WTC11 (cell line): ENCODE results near the gene NCBP1. TPM values are rescaled to one million over a fixed set of nuclear protein-coding genes. Genes with fewer than 3 reads are reported as not detected.

Source experiments
- ATAC-seq: fragments of 200-7000 bp; cut with Tn5 transposase; 2 replicates; pipeline ENCODE4 v1.10.0; 2021; ENCODE audit warnings: mild to moderate bottlenecking, moderate library complexity
- CTCF ChIA-PET: fragments of 300-600 bp; sonication (Branson Sonifier 250); formaldehyde crosslinking; loops from one replicate; lab custom pipeline; 2021; ENCODE audit warnings: antibody characterized with exemption; lab: Charles Lee
- POLR2A ChIA-PET: fragments of 350-600 bp; sonication (Branson Sonifier 250); formaldehyde crosslinking; loops from one replicate; lab custom pipeline; 2021; ENCODE audit warnings: antibody characterized with exemption; lab: Charles Lee
- DNase-seq: peaks from one replicate; pipeline ENCODE4 v3.0.0; 2021; ENCODE audit warnings: low spot score
- H3K27ac Mint-ChIP-seq: 2 replicates; pipeline ENCODE4 v1.8.0; 2021; ENCODE audit warnings: mixed read lengths
- H3K27me3 Mint-ChIP-seq: 2 replicates; pipeline ENCODE4 v1.8.0; 2021; ENCODE audit warnings: low read depth, mild to moderate bottlenecking, moderate library complexity, mixed read lengths
- H3K36me3 Mint-ChIP-seq: 2 replicates; pipeline ENCODE4 v1.8.0; 2021; ENCODE audit warnings: mixed read lengths
- H3K4me1 Mint-ChIP-seq: 2 replicates; pipeline ENCODE4 v1.8.0; 2022; ENCODE audit warnings: mixed read lengths
- H3K4me3 Mint-ChIP-seq: 2 replicates; pipeline ENCODE4 v1.8.0; 2021; ENCODE audit warnings: mild to moderate bottlenecking, moderate library complexity, mixed read lengths
- H3K9me3 Mint-ChIP-seq: 2 replicates; pipeline ENCODE4 v1.8.0; 2021; ENCODE audit warnings: mixed read lengths
- AR ChIP-seq: fragments of 250-450 bp; sonication (Bioruptor Pico); IDR thresholded peaks from 2 replicates; pipeline ENCODE4 v1.9.0; 2021; ENCODE audit warnings: mild to moderate bottlenecking
- ATF1 ChIP-seq: sonication (generic); formaldehyde crosslinking; IDR thresholded peaks from 2 replicates; pipeline ENCODE4 v1.8.1; 2023; ENCODE audit warnings: mild to moderate bottlenecking, moderate library complexity, missing genetic modification reagents
- ATF3 ChIP-seq: sonication (generic); formaldehyde crosslinking; conservative IDR thresholded peaks from 2 replicates; pipeline ENCODE4 v1.8.1; 2022; ENCODE audit warnings: mild to moderate bottlenecking, missing genetic modification reagents
- CREB1 ChIP-seq: sonication (generic); formaldehyde crosslinking; IDR thresholded peaks from 2 replicates; pipeline ENCODE4 v1.8.0; 2023; ENCODE audit warnings: mild to moderate bottlenecking, missing genetic modification reagents
- E2F5 ChIP-seq: sonication (generic); formaldehyde crosslinking; IDR thresholded peaks from 2 replicates; pipeline ENCODE4 v1.8.1; 2022; ENCODE audit warnings: mild to moderate bottlenecking, moderate library complexity, missing genetic modification reagents
- GTF2I ChIP-seq: fragments of 250-450 bp; sonication (Bioruptor Pico); conservative IDR thresholded peaks from 2 replicates; pipeline ENCODE4 v1.4.0; 2021; ENCODE audit warnings: mild to moderate bottlenecking
- IRF2 ChIP-seq: sonication (generic); formaldehyde crosslinking; IDR thresholded peaks from 2 replicates; pipeline ENCODE4 v1.8.0; 2022; ENCODE audit warnings: low read depth, missing genetic modification reagents, borderline replicate concordance
- JAZF1 ChIP-seq: fragments of 250-450 bp; sonication (Bioruptor Pico); IDR thresholded peaks from 2 replicates; pipeline ENCODE4 v1.9.0; 2021; ENCODE audit warnings: moderate library complexity, mild to moderate bottlenecking, inconsistent platforms
- MLX ChIP-seq: sonication (generic); formaldehyde crosslinking; IDR thresholded peaks from 2 replicates; pipeline ENCODE4 v1.8.1; 2023; ENCODE audit warnings: mild to moderate bottlenecking, missing genetic modification reagents, moderate library complexity
- MYBL2 ChIP-seq: sonication (generic); formaldehyde crosslinking; IDR thresholded peaks from 2 replicates; pipeline ENCODE4 v1.8.1; 2023; ENCODE audit warnings: mild to moderate bottlenecking, moderate library complexity, missing genetic modification reagents
- NFE2L1 ChIP-seq: sonication (generic); formaldehyde crosslinking; IDR thresholded peaks from 2 replicates; pipeline ENCODE4 v1.8.1; 2023; ENCODE audit warnings: missing genetic modification reagents
- NFYB ChIP-seq: sonication (generic); formaldehyde crosslinking; conservative IDR thresholded peaks from 2 replicates; pipeline ENCODE4 v1.8.0; 2022; ENCODE audit warnings: low read depth, missing genetic modification reagents
- SOX15 ChIP-seq: fragments of 250-450 bp; sonication (Bioruptor Pico); IDR thresholded peaks from 2 replicates; pipeline ENCODE4 v1.9.0; 2021; ENCODE audit warnings: mild to moderate bottlenecking
- USF2 ChIP-seq: sonication (generic); formaldehyde crosslinking; IDR thresholded peaks from 2 replicates; pipeline ENCODE4 v1.8.1; 2023; ENCODE audit warnings: mild to moderate bottlenecking, missing genetic modification reagents, moderate library complexity
- ZBTB43 ChIP-seq: sonication (generic); formaldehyde crosslinking; IDR thresholded peaks from 2 replicates; pipeline ENCODE4 v1.8.1; 2023; ENCODE audit warnings: mild to moderate bottlenecking, missing genetic modification reagents
- ZNF232 ChIP-seq: sonication (generic); formaldehyde crosslinking; IDR thresholded peaks from 2 replicates; pipeline ENCODE4 v1.8.0; 2022; ENCODE audit warnings: mild to moderate bottlenecking, missing genetic modification reagents
- ZNF281 ChIP-seq: sonication (generic); formaldehyde crosslinking; IDR thresholded peaks from 2 replicates; pipeline ENCODE4 v1.8.0; 2023; ENCODE audit warnings: mild to moderate bottlenecking, missing genetic modification reagents
- ZNF425 ChIP-seq: fragments of 250-450 bp; sonication (Bioruptor Pico); conservative IDR thresholded peaks from 2 replicates; pipeline ENCODE4 v1.9.0; 2021; ENCODE audit warnings: mild to moderate bottlenecking
- ZNF532 ChIP-seq: fragments of 250-450 bp; sonication (Bioruptor Pico); IDR thresholded peaks from 2 replicates; pipeline ENCODE4 v1.9.0; 2021; ENCODE audit warnings: mild to moderate bottlenecking, borderline replicate concordance
- ZSCAN18 ChIP-seq: fragments of 250-450 bp; sonication (Bioruptor Pico); IDR thresholded peaks from 2 replicates; pipeline ENCODE4 v2.1.2; 2022; ENCODE audit warnings: mild to moderate bottlenecking, moderate library complexity
- total RNA-seq: library from RNA; stranded (reverse); gene quantifications from 3 replicates; pipeline ENCODE4 v1.2.3, GENCODE V29; 2021

Gene NCBP1
- total RNA-seq, 1 experiment from 2014 or later: 61.1 TPM

GRCh38 chr9:97722331-97722730, 88.7 kb downstream of the NCBP1 start:
- TF ChIP-seq ZNF232 (CRISPR knock-in tag) (no peak), JAZF1 (CRISPR knock-in tag) (no peak), NFE2L1 (CRISPR knock-in tag) (no peak), ATF1 (CRISPR knock-in tag) (no peak), ZNF532 (CRISPR knock-in tag) (no peak), ZNF281 (CRISPR knock-in tag) (no peak), E2F5 (CRISPR knock-in tag) (no peak), IRF2 (CRISPR knock-in tag) (no peak), SOX15 (CRISPR knock-in tag) (no peak), ZBTB43 (CRISPR knock-in tag) (no peak), GTF2I (CRISPR knock-in tag) (no peak), MYBL2 (CRISPR knock-in tag) (no peak), AR (CRISPR knock-in tag) (no peak), ZNF425 (CRISPR knock-in tag) (no peak), MLX (CRISPR knock-in tag) (no peak), NFYB (CRISPR knock-in tag) (no peak), ZSCAN18 (CRISPR knock-in tag) (no peak), ATF3 (CRISPR knock-in tag) (no peak), USF2 (no peak), CREB1 (CRISPR knock-in tag) (no peak)
- H3K27me3 Mint-ChIP-seq: peaks cover 31% of the 10 kb centered on the region
- peaks cover 12% of the 10 kb centered on the region for H3K9me3 Mint-ChIP-seq
- ATAC-seq: no peak
- CTCF ChIA-PET: no interaction called here
- POLR2A ChIA-PET: no interaction called here
- H3K4me1 Mint-ChIP-seq: no peaks in the 10 kb centered on the region
- no peak overlapping the region for H3K4me3 Mint-ChIP-seq
- 0 out of 2 replicates have a peak, but pooled peaks cover 3% of the 10 kb centered on the region for H3K36me3 Mint-ChIP-seq
- no peak overlapping the region for H3K27ac Mint-ChIP-seq
- DNase-seq: no peak
